ENCODE measurements around the gene RBM43.
"Not testable (repeated sequence)": the region's sequence is repeated elsewhere in the genome, so short reads cannot be mapped to it uniquely, and the experiment has no call there.

RBM43 gene

GRCh38 chr2:151261231-151261976 lies at the start of gene RBM43:
RBM43 (minus strand) TSS chr2:151261863; CDS start chr2:151261727, 136 bp downstream.
- DNase-seq, result peak; percentile 68

DNA sequence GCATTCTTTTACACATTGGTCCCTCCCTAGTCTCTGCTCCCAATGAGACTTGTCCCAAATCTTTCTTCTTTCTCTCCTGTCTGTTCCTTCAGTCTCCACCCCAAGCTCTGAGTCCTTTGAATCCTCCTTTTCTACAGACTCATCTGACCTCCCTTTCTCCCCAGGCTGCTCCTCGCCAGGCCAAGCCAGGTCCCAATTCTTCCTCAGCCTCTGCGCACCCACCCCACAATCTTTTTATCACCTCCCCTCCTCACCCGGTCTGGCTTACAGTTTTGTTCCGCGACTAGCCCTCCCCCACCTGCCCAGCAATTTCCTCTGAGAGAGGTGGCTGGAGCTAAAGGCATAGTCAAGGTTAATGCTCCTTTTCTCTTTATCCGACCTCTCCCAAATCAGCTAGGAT lies 48.6 kb upstream of the RBM43 start:
- not testable (repeated sequence) for DNase-seq

GRCh38 chr2:151306621-151307020 lies 45.0 kb upstream of the RBM43 start:
- DNase-seq, result peak; percentile 27

- no peak for DNase-seq
Observed at GRCh38 chr2:151305129-151305691, 43.5 kb upstream of the RBM43 start.

DNA sequence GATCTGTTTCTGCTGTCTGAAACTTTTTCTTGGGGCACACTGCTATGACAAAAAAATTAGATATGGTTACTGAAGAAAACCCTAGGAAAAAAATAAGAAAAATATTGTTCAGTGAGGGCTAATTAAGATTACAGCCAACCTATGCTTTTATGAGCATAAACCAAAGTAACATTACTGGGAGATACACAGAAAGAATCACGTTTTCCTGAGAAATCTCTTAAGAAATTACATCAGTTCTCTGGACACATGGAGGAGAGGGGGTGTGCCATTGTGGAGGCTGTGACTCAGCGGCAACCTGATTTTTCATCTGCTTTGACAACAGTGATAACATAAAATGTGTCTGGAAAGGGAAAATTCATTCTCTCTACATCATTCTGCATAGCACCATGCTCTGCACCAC lies 41.2 kb upstream of the RBM43 start:
- no peak for DNase-seq

- DNase-seq, result no peak
Observed at GRCh38 chr2:151302404-151302803, 40.7 kb upstream of the RBM43 start.

- DNase-seq, result no peak
Observed at GRCh38 chr2:151299920-151300539, 38.4 kb upstream of the RBM43 start.

- no peak for DNase-seq
Observed at GRCh38 chr2:151297882-151298281, 36.2 kb upstream of the RBM43 start.

DNA sequence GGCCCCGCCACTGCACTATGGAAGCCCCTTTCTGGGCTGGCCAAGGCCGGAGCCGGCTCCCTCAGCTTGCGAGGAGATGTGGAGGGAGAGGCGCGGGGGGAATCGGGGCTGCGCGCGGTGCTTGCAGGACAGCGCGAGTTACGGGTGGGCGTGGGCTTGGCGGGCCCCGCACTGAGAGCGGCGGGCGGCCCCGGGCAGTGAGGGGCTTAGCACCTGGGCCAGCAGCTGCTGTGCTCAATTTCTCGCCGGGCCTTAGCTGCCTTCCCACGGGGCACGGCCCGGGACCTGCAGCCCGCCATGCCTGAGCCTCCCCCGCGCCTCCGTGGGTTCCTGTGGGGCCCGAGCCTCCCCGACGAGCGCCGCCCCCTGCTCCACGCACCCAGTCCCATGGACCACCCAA lies 34.3 kb upstream of the RBM43 start:
- not testable (repeated sequence) for DNase-seq

GRCh38 chr2:151292546-151292945 lies 30.9 kb upstream of the RBM43 start:
- no peak for DNase-seq

- no peak for DNase-seq
Observed at GRCh38 chr2:151292141-151292540, 30.5 kb upstream of the RBM43 start.

- no peak for DNase-seq
Observed at GRCh38 chr2:151291224-151291623, 29.6 kb upstream of the RBM43 start.

DNA sequence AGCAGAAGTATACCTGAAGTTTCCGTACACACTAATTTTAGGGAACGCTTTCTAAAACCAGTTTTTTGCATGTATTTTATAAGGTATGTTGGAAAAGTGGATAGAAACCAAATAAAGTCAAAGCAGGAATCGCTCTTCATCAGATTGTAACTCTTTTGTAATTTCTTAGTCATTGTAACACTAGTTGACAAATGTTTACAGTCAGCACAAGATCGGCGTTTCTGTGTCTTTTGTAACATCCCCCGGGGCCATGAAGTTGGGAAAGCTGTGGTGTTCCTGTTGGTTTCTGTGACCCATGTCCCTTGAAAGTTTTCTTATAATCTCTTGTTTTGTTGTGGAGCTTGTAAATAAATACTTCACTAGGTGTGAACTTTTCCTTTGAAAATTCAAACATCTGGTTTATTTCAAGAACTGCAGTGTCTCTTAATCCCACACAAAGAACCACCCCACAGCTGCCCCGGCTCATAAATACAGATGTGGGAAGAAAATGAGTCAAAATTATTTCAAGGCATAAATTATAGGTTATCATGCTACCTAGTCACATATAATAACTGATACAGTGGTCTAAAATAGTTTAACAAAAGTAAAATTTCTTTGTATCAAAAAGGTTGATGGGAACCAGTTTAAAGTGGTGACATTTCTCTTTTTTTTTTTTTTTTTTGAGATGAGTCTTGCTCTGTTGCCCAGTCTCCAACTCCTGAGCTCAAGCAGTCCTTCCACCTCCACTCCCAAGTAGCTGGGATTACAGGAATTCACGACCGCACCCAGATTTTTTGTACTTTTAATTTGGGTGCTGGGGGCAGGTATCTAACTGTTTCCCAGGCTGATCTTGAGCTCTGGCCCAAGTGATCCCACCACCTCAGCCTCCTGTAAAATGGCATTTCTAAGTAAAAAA lies 28.6 kb upstream of the RBM43 start:
- DNase-seq, result no peak

- no peak for DNase-seq
Observed at GRCh38 chr2:151287513-151288250, 26.0 kb upstream of the RBM43 start.

DNA sequence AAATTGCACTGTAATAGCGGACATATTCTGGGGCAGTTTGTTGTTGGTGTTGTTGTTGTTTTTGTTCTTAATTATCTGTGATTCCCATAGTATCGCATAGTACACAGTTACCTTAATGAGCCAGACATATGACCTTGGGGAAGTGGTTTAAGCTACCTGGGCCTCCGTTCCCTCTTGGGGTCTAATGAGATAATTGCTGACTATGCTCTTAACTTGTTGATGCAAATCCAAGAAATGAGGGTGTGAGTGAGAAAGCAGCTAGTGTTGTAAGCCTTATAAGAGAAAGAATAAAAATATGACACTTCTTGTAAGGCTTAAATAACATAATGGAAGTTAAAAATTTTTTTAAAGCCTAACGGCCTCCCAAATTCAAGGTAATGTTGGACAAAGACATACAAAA lies 20.7 kb upstream of the RBM43 start:
- no peak for DNase-seq

- no peak for DNase-seq
Observed at GRCh38 chr2:151280271-151280670, 18.6 kb upstream of the RBM43 start.

DNA sequence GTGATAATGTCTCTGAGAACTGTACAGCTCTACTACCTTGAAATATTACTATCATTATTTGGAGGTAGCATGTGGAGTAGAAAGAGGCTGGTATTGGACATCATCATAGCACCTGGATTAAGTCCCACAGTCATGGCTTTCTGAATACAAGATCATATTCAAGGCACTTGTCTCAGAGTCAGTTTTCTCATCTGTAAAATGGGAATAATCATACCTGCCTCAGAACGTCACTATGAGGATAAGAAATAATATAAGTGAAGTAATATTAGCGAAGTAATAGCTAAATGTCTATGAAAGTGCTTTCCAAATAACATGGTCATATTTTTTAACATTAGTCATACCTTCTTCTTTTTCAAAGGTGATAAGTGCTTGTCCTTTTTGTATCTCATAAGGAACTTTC lies 16.8 kb upstream of the RBM43 start:
- no peak for DNase-seq

- no peak for DNase-seq
Observed at GRCh38 chr2:151277067-151277466, 15.4 kb upstream of the RBM43 start.

- no peak for DNase-seq
Observed at GRCh38 chr2:151275291-151275690, 13.6 kb upstream of the RBM43 start.

DNA sequence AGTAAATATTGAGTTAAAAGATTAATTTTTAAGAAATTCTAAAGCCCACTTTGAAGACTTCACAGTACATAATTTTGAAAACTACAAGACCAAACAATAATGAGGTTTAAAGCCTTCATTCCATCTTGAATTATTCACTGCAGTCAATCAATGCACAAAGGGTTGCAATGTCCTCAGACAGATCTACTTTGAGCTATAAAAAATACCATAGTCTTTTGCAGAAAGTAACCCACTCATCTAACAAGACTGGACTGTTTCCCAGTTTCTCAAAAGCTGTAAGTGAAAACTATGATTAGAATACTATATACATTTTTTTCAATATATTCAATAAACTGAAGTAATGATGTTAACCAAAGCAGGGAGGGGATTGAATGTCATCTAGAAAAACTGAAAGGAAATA lies 10.2 kb upstream of the RBM43 start:
- DNase-seq, result no peak

DNA sequence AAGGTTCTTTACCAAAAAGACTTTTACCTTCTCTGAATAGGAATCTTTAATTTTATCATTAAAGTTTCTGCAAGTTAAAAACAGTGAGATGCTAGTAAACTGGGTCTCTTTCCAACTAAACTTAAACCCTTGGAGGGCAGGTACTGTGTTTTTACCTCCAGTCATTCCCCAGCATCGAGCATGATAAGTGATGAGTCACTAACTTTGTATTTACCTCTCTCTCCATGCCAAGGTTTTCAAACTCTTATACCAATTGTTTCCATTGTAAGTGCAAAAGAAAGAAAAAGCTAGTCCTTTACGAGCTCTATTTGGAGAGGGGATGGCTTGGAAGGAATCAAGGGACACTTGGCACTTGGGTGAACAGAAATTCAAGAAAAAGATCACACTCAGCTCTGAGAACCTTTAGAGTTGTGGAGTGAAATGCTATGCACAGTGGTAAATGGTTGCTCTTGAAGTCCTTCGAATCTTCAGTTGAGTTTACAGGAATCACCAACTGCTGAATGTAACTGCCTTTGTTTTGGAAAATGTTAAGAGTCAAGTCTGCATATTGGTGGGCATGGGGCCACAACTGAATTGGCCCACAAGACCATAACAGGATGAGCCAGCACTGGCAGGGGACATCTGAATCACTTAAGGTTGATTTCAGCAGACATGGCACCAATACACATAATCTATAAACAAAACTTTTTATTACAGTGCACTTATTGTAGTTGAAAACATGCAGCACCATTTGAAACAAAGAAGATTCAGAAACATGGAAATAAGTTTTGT lies 8.3 kb upstream of the RBM43 start:
- DNase-seq, result no peak

GRCh38 chr2:151268085-151268484 lies 6.4 kb upstream of the RBM43 start:
- DNase-seq, result no peak

Measured in T1000 (cell line).